ENCODE results near the gene AP2B1.

DNA sequence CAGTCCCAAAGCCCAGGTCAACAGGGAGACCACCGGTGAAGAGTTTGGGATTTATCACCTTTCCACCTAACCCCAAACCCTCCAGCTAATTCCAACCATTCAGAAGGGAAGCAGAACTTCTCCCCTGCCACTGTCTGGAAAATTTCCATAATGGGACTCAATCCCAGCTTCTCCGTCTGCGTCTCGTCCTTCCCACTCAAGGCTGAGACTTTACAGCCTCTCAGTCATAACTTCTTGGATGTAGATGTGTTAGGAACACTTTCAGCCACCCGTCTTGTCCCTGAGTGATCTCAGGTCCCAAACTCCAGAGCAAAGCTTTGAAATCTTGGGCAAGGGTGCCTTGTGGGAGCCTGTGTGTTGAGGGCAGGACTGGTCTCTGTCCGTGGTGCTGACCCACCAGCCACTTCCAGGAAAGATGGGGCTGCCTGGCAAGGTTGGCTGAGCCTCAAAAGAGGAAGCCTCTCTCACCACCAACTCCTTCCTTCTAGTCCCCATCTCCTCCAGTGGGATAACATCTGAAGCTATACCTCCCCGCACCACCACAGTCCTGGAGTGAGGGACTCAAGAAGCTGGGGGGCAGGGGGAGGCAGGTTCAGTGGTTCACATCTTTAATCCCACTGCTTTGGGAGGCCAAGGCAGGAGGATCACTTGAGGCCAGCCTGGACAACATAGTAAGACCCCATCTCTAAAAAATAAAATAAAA is 156.7 kb downstream of the AP2B1 start:
- TF ChIP-seq, protein P1, sequence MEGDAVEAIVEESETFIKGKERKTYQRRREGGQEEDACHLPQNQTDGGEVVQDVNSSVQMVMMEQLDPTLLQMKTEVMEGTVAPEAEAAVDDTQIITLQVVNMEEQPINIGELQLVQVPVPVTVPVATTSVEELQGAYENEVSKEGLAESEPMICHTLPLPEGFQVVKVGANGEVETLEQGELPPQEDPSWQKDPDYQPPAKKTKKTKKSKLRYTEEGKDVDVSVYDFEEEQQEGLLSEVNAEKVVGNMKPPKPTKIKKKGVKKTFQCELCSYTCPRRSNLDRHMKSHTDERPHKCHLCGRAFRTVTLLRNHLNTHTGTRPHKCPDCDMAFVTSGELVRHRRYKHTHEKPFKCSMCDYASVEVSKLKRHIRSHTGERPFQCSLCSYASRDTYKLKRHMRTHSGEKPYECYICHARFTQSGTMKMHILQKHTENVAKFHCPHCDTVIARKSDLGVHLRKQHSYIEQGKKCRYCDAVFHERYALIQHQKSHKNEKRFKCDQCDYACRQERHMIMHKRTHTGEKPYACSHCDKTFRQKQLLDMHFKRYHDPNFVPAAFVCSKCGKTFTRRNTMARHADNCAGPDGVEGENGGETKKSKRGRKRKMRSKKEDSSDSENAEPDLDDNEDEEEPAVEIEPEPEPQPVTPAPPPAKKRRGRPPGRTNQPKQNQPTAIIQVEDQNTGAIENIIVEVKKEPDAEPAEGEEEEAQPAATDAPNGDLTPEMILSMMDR (IDR thresholded peaks at IDR 0.05; ENCODE audit: low read depth, low read length, poor library complexity, severe bottlenecking), result no peak
- TF ChIP-seq EZH2phosphoT487 (IDR thresholded peaks at IDR 0.05; ENCODE audit: borderline replicate concordance, low read length), result no peak

Measured in DOHH2 (cell line).